ENCODE data around the gene UNK. TPM values are rescaled to one million over a fixed set of nuclear protein-coding genes. Genes with fewer than 3 reads are reported as not detected.

UNK gene
- total and polyA plus RNA-seq, 9 of the 15 experiments (the other 6 are each of a cell fraction or from before 2014, with no cell fraction given), result 12.8 to 38.6 (median 24.8) TPM

DNA sequence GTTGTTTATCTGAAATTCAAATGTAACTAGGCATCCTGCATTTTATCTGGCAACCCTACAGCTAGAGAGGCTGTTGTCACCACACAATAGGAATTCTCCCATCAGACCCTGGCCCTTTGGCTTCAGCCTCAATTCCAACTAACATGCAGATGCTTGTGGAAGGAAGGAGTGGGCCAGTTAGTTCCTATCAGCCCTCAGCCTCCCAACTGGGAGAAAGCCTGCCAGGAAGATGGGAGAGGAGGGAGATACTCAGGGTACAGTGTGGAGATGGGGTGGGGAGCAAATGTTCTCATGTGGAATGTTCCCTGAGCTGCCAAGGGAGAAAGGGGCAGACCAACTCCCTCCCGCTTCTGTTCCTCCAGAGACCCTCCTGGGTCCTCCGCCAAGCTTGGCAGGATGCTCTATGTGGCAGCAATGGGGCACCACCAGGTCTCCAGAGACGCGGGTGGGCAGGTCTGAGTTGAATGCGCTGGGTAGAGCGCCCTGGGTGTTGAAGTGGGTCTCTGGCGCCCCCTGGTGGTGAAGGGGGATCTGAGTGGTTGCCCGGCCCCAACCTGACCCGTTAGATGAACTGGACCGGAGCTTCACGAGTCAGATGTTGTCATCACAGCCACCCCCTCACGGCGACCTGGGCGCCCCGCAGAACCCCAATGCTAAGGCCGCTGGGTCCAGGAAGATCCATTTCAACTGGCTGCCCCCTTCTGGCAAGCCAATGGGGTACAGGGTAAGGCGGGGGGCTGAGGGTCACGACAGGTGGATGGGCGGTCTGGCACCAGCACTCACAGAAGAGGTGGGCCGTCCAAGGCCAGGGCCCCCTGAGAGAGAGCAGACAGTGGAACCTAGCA lies 34.8 kb upstream of the UNK start (continued):
- TF ChIP-seq RB1 (IDR thresholded peaks at IDR 0.05; ENCODE audit: low read depth) (peak; percentile 65), GTF2E2 (tag; IDR thresholded peaks at IDR 0.05) (no peak), SMARCC2 (IDR thresholded peaks at IDR 0.05; ENCODE audit: low read depth) (no peak), PHF21A (IDR thresholded peaks at IDR 0.05; ENCODE audit: borderline replicate concordance, low read depth) (no peak), NR4A1 (CRISPR knock-in tag; IDR thresholded peaks at IDR 0.05) (no peak), NR4A1 (tag; IDR thresholded peaks at IDR 0.05) (no peak), HDAC2 (IDR thresholded peaks at IDR 0.05) (no peak), GABPB1 (CRISPR knock-in tag; IDR thresholded peaks at IDR 0.05) (no peak), DPF2 (IDR thresholded peaks at IDR 0.05) (no peak), PPARD (CRISPR knock-in tag; IDR thresholded peaks at IDR 0.05) (no peak), TEAD2 (tag; IDR thresholded peaks at IDR 0.05) (no peak), ZNF133 (CRISPR knock-in tag; IDR thresholded peaks at IDR 0.05) (no peak), JUND (IDR thresholded peaks at IDR 0.05; ENCODE audit: borderline replicate concordance, low read depth, low read length) (peak; percentile 20; the same call in 1 of the 2 replicates), JUND (tag; IDR thresholded peaks at IDR 0.05; ENCODE audit: borderline replicate concordance, low read depth, low read length) (no peak), ATF7 (IDR thresholded peaks at IDR 0.05) (no peak; the same call in none of the 2 replicates), CBX5 (IDR thresholded peaks at IDR 0.05; ENCODE audit: borderline replicate concordance, low read depth) (no peak), CXXC5 (CRISPR knock-in tag; IDR thresholded peaks at IDR 0.05) (0 out of 2 replicates have a peak, but pooled peaks have one; percentile 19), EP300 (IDR thresholded peaks at IDR 0.05; ENCODE audit: low read length) (no peak), MEIS2 (IDR thresholded peaks at IDR 0.05; ENCODE audit: partially characterized antibody) (no peak)
- TF ChIP-seq, protein P1, sequence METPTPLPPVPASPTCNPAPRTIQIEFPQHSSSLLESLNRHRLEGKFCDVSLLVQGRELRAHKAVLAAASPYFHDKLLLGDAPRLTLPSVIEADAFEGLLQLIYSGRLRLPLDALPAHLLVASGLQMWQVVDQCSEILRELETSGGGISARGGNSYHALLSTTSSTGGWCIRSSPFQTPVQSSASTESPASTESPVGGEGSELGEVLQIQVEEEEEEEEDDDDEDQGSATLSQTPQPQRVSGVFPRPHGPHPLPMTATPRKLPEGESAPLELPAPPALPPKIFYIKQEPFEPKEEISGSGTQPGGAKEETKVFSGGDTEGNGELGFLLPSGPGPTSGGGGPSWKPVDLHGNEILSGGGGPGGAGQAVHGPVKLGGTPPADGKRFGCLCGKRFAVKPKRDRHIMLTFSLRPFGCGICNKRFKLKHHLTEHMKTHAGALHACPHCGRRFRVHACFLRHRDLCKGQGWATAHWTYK (CRISPR knock-in tag; IDR thresholded peaks at IDR 0.05), result no peak
- TF ChIP-seq, protein P2, sequence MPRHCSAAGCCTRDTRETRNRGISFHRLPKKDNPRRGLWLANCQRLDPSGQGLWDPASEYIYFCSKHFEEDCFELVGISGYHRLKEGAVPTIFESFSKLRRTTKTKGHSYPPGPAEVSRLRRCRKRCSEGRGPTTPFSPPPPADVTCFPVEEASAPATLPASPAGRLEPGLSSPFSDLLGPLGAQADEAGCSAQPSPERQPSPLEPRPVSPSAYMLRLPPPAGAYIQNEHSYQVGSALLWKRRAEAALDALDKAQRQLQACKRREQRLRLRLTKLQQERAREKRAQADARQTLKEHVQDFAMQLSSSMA (CRISPR knock-in tag; IDR thresholded peaks at IDR 0.05), result no peak
- TF ChIP-seq, protein P3, sequence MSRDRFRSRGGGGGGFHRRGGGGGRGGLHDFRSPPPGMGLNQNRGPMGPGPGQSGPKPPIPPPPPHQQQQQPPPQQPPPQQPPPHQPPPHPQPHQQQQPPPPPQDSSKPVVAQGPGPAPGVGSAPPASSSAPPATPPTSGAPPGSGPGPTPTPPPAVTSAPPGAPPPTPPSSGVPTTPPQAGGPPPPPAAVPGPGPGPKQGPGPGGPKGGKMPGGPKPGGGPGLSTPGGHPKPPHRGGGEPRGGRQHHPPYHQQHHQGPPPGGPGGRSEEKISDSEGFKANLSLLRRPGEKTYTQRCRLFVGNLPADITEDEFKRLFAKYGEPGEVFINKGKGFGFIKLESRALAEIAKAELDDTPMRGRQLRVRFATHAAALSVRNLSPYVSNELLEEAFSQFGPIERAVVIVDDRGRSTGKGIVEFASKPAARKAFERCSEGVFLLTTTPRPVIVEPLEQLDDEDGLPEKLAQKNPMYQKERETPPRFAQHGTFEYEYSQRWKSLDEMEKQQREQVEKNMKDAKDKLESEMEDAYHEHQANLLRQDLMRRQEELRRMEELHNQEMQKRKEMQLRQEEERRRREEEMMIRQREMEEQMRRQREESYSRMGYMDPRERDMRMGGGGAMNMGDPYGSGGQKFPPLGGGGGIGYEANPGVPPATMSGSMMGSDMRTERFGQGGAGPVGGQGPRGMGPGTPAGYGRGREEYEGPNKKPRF (IDR thresholded peaks at IDR 0.05; ENCODE audit: low read depth, low read length), result no peak
- TF ChIP-seq, protein P4, sequence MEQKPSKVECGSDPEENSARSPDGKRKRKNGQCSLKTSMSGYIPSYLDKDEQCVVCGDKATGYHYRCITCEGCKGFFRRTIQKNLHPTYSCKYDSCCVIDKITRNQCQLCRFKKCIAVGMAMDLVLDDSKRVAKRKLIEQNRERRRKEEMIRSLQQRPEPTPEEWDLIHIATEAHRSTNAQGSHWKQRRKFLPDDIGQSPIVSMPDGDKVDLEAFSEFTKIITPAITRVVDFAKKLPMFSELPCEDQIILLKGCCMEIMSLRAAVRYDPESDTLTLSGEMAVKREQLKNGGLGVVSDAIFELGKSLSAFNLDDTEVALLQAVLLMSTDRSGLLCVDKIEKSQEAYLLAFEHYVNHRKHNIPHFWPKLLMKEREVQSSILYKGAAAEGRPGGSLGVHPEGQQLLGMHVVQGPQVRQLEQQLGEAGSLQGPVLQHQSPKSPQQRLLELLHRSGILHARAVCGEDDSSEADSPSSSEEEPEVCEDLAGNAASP (IDR thresholded peaks at IDR 0.05), result no peak
